Measurements from ENCODE around the gene DDX51.

Gene DDX51

DNA sequence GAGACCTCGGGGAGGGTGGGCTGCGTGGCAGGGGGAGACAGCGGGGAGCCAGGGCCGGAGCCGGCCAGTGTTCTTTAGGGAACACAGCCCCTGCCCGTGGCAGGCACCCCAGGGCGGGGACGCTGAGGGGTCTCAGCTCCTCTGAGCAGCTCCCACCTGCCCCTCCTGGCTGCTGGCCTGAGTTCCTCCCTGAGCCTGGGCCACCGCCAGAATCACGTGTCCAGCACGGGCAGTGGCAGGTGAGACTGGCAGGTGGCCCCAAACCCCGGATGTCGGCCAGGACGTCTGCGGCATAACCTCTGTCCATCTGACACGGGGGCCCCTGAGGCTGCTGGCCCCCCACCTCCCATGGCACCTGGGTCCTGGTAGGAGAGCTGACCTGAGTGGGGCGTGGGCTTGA lies 25.3 kb upstream of the DDX51 start:
- Histone ChIP-seq H3K36me3 (replicated peaks) (no peaks in the 10 kb centered on the region), H3K27me3 (replicated peaks) (peaks cover 3% of the 10 kb centered on the region), H3K4me3 (ENCODE audit: low read depth, low read length) (no peak overlapping the region), H3K27ac (no peak overlapping the region)
- in situ Hi-C loops (cut with HindIII; ENCODE audit: low pct_ligation_motif_present, low sequenced_read_pairs): no loop called here
- TF ChIP-seq, protein P1, sequence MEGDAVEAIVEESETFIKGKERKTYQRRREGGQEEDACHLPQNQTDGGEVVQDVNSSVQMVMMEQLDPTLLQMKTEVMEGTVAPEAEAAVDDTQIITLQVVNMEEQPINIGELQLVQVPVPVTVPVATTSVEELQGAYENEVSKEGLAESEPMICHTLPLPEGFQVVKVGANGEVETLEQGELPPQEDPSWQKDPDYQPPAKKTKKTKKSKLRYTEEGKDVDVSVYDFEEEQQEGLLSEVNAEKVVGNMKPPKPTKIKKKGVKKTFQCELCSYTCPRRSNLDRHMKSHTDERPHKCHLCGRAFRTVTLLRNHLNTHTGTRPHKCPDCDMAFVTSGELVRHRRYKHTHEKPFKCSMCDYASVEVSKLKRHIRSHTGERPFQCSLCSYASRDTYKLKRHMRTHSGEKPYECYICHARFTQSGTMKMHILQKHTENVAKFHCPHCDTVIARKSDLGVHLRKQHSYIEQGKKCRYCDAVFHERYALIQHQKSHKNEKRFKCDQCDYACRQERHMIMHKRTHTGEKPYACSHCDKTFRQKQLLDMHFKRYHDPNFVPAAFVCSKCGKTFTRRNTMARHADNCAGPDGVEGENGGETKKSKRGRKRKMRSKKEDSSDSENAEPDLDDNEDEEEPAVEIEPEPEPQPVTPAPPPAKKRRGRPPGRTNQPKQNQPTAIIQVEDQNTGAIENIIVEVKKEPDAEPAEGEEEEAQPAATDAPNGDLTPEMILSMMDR (IDR thresholded peaks at IDR 0.05; ENCODE audit: low read depth, low read length, missing control alignments): no peak
- no peak for DNase-seq

DNA sequence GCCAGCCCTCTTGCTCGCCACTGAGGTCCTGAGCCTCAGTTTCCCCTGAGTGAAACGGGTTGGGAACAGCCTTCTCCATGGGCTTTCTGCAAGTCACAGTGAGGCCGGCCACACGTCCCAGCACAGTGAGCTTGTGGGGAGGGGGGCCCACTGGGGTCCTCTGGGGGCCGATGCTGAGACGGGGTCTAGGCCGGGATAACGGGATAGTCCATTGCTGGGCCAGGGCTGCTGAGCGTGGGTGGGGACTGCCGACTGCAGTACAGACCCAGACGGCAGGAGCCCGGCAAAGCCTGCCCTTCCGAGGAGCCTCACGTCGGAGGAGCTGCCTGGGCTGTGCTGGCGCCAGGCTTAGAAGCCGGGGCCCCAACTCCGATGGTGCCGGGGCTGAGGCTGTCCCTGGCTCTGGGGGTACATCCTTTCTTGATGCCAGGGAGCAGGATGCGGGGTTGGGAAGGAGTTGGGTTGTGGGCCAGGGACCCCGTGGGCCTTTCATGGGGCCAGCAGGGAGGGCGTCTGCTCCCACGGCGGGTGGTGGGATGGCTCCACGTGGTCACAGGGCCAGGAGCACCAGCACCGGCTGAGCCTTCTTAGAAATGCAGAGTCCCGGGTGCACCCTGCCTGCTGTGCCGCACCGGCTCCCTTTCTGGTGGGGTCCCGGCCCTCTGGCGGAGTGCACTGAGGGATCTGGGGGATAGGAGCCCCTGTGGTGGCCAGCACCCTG lies 24.4 kb upstream of the DDX51 start:
- DNase-seq: no peak
- TF ChIP-seq, protein P1 (IDR thresholded peaks at IDR 0.05; ENCODE audit: low read depth, low read length, missing control alignments): no peak
- no peak overlapping the region for H3K4me3 ChIP-seq (ENCODE audit: low read depth, low read length)
- in situ Hi-C loops (cut with HindIII; ENCODE audit: low pct_ligation_motif_present, low sequenced_read_pairs): no loop called here
- H3K27me3 ChIP-seq (replicated peaks): peaks cover 3% of the 10 kb centered on the region
- no peak overlapping the region for H3K27ac ChIP-seq
- H3K36me3 ChIP-seq (replicated peaks): no peaks in the 10 kb centered on the region

DNA sequence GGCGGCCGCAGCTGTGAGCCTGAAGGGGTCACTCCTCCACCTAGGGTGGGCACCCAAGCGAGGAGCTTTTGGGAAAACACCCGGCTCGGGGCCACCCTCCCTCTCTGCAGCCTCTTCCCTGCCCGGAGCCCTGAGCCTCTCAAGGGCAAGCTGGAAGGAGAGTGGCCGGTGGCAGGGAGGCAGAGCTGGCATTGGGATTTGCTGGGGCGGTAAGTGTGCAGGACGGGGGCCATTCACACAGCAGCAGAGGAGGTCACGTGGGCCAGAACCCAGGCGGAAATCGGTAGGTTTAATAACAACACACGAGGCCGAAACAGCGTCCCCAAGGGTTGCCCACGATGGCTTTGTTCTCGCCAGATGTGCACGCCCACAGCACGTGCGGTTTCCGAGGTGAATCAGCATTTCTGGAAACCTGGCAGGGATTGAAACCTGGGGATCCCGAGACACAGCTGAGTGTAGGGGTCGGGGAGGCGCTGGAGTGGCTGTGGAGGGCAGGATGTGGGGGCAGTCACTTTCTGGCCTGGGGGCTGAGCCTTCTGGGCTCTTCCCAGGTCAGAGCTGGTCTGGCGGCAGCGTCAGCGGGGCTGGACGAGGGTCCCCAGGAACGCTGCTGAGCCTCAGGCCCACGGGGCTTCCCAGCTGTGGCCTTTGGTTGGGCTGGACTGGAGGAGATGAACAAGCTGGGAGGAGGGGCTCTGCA lies 23.6 kb upstream of the DDX51 start:
- H3K27me3 ChIP-seq (replicated peaks): peaks cover 3% of the 10 kb centered on the region

DNA sequence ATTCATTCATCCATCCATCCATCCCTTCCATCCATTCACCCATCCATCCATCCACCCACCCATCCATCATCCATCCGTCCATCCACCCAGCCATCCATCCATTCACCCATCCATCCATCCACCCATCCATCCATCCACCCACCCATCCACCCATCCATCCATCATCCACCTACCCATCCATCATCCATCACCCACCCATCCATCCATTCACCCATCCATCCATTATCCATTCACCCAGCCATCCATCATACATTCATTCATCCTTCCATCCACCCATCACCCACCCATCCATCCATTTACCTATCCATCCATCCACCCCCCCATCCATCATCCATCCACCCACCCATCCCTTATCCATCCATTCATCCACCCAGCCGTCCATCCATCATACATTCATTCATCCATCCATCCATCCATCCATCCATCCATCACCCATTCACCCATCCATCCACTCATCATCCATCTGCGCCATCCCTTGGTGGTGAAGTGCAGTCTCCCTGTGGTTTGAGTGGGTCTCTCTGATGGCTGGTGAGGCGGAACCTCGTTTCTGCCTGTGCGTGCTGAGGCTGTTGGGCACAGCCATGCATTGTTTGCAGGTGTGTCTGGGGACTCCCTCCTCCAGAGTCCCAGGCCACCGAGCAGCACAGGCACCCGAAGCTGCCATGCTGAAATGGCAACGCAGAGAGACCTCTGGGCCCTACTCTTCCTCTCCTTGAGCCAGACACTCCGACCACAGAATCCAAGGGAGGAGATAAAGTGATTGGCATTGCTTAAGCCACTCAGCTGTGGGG lies 22.9 kb upstream of the DDX51 start:
- no peaks in the 10 kb centered on the region for H3K36me3 ChIP-seq (replicated peaks)
- DNase-seq: no peak
- no peak overlapping the region for H3K4me3 ChIP-seq (ENCODE audit: low read depth, low read length)
- no peak overlapping the region for H3K27ac ChIP-seq
- TF ChIP-seq, protein P1 (IDR thresholded peaks at IDR 0.05; ENCODE audit: low read depth, low read length, missing control alignments): no peak
- in situ Hi-C loops (cut with HindIII; ENCODE audit: low pct_ligation_motif_present, low sequenced_read_pairs): no loop called here
- peaks cover 2% of the 10 kb centered on the region for H3K27me3 ChIP-seq (replicated peaks)

More for the DNA sequence above, 23.6 kb upstream of the DDX51 start:
- in situ Hi-C loops (cut with HindIII; ENCODE audit: low pct_ligation_motif_present, low sequenced_read_pairs): no loop called here
- TF ChIP-seq, protein P1 (IDR thresholded peaks at IDR 0.05; ENCODE audit: low read depth, low read length, missing control alignments): no peak
- no peak for DNase-seq
- H3K36me3 ChIP-seq (replicated peaks): no peaks in the 10 kb centered on the region
- H3K27ac ChIP-seq: no peak overlapping the region
- no peak overlapping the region for H3K4me3 ChIP-seq (ENCODE audit: low read depth, low read length)

DNA sequence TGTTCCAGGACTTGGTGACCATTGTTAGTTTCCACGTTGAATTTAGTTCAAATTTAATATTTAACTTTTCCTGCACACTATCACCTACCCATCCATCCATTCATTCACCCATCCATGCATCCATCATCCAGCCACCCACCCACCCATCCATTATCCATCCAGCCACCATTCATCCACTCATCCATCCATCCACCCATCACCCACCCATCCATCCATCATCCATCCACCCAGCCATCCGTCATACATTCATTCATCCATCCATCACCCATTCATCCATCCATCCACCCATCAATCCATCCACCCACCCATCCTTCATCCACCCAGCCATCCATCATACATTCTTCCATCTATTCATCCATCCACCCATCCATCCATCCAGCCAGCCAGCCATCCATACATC lies 22.0 kb upstream of the DDX51 start:
- in situ Hi-C loops (cut with HindIII; ENCODE audit: low pct_ligation_motif_present, low sequenced_read_pairs): no loop called here
- DNase-seq: no peak
- TF ChIP-seq, protein P1 (IDR thresholded peaks at IDR 0.05; ENCODE audit: low read depth, low read length, missing control alignments): no peak
- Histone ChIP-seq H3K27ac (no peak overlapping the region), H3K27me3 (replicated peaks) (no peaks in the 10 kb centered on the region), H3K36me3 (replicated peaks) (no peaks in the 10 kb centered on the region), H3K4me3 (ENCODE audit: low read depth, low read length) (no peak overlapping the region)
